GM12891 (cell line): ENCODE results near the gene ASIC3.

Experiments
- POLR2A ChIP-seq: IDR thresholded peaks from 2 replicates; pipeline ENCODE4 v1.6.1; 2011; ENCODE audit warnings: low read depth, low read length, control low read depth
- POLR2AphosphoS5 ChIP-seq: IDR thresholded peaks from 2 replicates; pipeline ENCODE4 v1.6.1; 2011; ENCODE audit warnings: low read depth, low read length, control low read depth

- TF ChIP-seq POLR2A, result no peak
- TF ChIP-seq POLR2AphosphoS5, result no peak
Observed at GRCh38 chr7:151019130-151019447, 29.2 kb upstream of the ASIC3 start.
